GM23248 (cell line): Measurements from ENCODE around the gene GNL1. TPM values are rescaled to one million over a fixed set of nuclear protein-coding genes. Genes with fewer than 3 reads are reported as not detected.

ENCODE experiments used
- DNase-seq: peaks from one replicate; pipeline ENCODE4 v3.0.0-alpha.2; 2015
- H2AFZ ChIP-seq: fragments of 200-600 bp; sonication (generic); 2 replicates; pipeline ENCODE4 v1.6.1; 2016; ENCODE audit warnings: antibody characterized with exemption
- H3F3A ChIP-seq: fragments of 200-600 bp; sonication (generic); 2 replicates; pipeline ENCODE4 v1.6.1; 2016; ENCODE audit warnings: mild to moderate bottlenecking, antibody characterized with exemption, mixed run types; ENCODE audit not compliant: insufficient read depth
- H3K27ac ChIP-seq: fragments of 200-600 bp; sonication (generic); 2 replicates; pipeline ENCODE4 v1.5.1; 2016; ENCODE audit warnings: mild to moderate bottlenecking
- H3K27me3 ChIP-seq: fragments of 200-600 bp; sonication (generic); replicated peaks from 2 replicates; pipeline ENCODE4 v1.6.1; 2016; ENCODE audit warnings: mild to moderate bottlenecking; ENCODE audit not compliant: insufficient read depth
- H3K36me3 ChIP-seq: fragments of 200-600 bp; sonication (generic); 2 replicates; pipeline ENCODE4 v1.6.1; 2016; ENCODE audit warnings: low read depth, mild to moderate bottlenecking
- H3K4me1 ChIP-seq: fragments of 200-600 bp; sonication (generic); 2 replicates; pipeline ENCODE4 v1.6.1; 2016; ENCODE audit warnings: mild to moderate bottlenecking; ENCODE audit not compliant: insufficient read depth
- H3K4me2 ChIP-seq: fragments of 200-600 bp; sonication (generic); one replicate; pipeline ENCODE4 v1.6.1; 2016; ENCODE audit warnings: mild to moderate bottlenecking; ENCODE audit not compliant: unreplicated experiment
- H3K4me3 ChIP-seq: fragments of 200-600 bp; sonication (generic); 2 replicates; pipeline ENCODE4 v1.5.1; 2016; ENCODE audit warnings: mild to moderate bottlenecking
- H3K79me2 ChIP-seq: fragments of 200-600 bp; sonication (generic); 2 replicates; pipeline ENCODE4 v1.6.1; 2016; ENCODE audit warnings: mild to moderate bottlenecking; ENCODE audit not compliant: insufficient read depth
- H3K9ac ChIP-seq: fragments of 200-600 bp; sonication (generic); 2 replicates; pipeline ENCODE4 v1.6.1; 2016; ENCODE audit warnings: mild to moderate bottlenecking
- H3K9me2 ChIP-seq: fragments of 200-600 bp; sonication (generic); 2 replicates; pipeline ENCODE4 v1.6.1; 2016; ENCODE audit warnings: mixed run types, mild to moderate bottlenecking, moderate library complexity; ENCODE audit not compliant: insufficient read depth
- H3K9me3 ChIP-seq: fragments of 200-600 bp; sonication (generic); one replicate; pipeline ENCODE4 v1.6.1; 2017; ENCODE audit warnings: low read depth
- H4K20me1 ChIP-seq: fragments of 200-600 bp; sonication (generic); 2 replicates; pipeline ENCODE4 v1.6.0; 2016; ENCODE audit not compliant: insufficient read depth
- EZH2 ChIP-seq: fragments of 200-600 bp; sonication (generic); IDR thresholded peaks from 2 replicates; pipeline ENCODE4 v1.6.1; 2018; ENCODE audit warnings: antibody characterized with exemption, mild to moderate bottlenecking; ENCODE audit not compliant: insufficient read depth, poor library complexity, severe bottlenecking
- EZH2phosphoT487 ChIP-seq: fragments of 200-600 bp; sonication (generic); IDR thresholded peaks from 2 replicates; pipeline ENCODE4 v1.6.1; 2018; ENCODE audit warnings: antibody characterized with exemption, moderate library complexity, mild to moderate bottlenecking, low read depth; ENCODE audit not compliant: insufficient read depth
- WGBS, 2 experiments: methylation state at CpG; one replicate each; pipeline ENCODE4 v1.1.6; 2015 to 2017; ENCODE audit warnings: low lambda C conversion rate in 2 of 2, low coverage in 1 of 2; ENCODE audit errors: missing lambda C conversion rate in 2 of 2; 5-methylcytosine and 5-hydroxymethylcytosine counted together
- in situ Hi-C: fragments of 300-500 bp; cut with MboI; formaldehyde crosslinking; loops from 2 replicates; pipeline ENCODE4 v1.15.0; 2020
- polyA plus RNA-seq: library from polyadenylated mRNA; unstranded; fragments of >200 nt; fragmentation: Nextera tagmentation; extraction: Ambion mirVana; gene quantifications from 2 replicates; pipeline ENCODE4 v1.2.1, GENCODE V29; 2016
- total RNA-seq: library from RNA; depleted of rRNA; stranded (reverse); fragments of >200 nt; shearing (Covaris generic); gene quantifications from 2 replicates; pipeline ENCODE4 v1.2.3, GENCODE V29; 2014

The GNL1 gene
- total and polyA plus RNA-seq, 2 experiments from 2014 or later: 64.8 to 72.1 TPM

GRCh38 chr6:30543821-30544220 is 12.5 kb downstream of the GNL1 start:
- in situ Hi-C loops: no loop called here
- H2AFZ ChIP-seq: no peak overlapping the region
- 79 to 83% methylated on average over 3 of the region's 3 CpGs for WGBS, 2 experiments

GRCh38 chr6:30542915-30543314 is 13.4 kb downstream of the GNL1 start:
- peaks cover 3% of the 10 kb centered on the region for H3K4me1 ChIP-seq
- WGBS, 2 experiments: 97 to 100% methylated on average over 1 of the region's 1 CpG
- DNase-seq: peak; percentile 23

More at GRCh38 chr6:30543821-30544220, 12.5 kb downstream of the GNL1 start:
- Histone ChIP-seq H3K27me3 (no peaks in the 10 kb centered on the region), H3K4me1 (peaks cover 3% of the 10 kb centered on the region), H3K9me2 (no peaks in the 10 kb centered on the region), H3K4me3 (no peak overlapping the region), H3K27ac (no peak overlapping the region), H3K79me2 (no peaks in the 10 kb centered on the region), H3K4me2 (no peak overlapping the region), H3K36me3 (no peaks in the 10 kb centered on the region; the same call in 1 of the 2 replicates), H3F3A (peaks cover 20% of the 10 kb centered on the region), H3K9ac (no peak overlapping the region), H3K9me3 (no peaks in the 10 kb centered on the region), H4K20me1 (no peaks in the 10 kb centered on the region)
- no peak for TF ChIP-seq EZH2
- TF ChIP-seq EZH2phosphoT487: no peak
- DNase-seq: no peak

GRCh38 chr6:30542404-30542725 is 13.9 kb downstream of the GNL1 start:
- H3K4me1 ChIP-seq: peaks cover 3% of the 10 kb centered on the region
- in situ Hi-C loops: no loop called here
- H3K9me3 ChIP-seq: no peaks in the 10 kb centered on the region
- DNase-seq: no peak
- peaks cover 20% of the 10 kb centered on the region for H3F3A ChIP-seq
- H4K20me1 ChIP-seq: no peaks in the 10 kb centered on the region
- no peak overlapping the region for H3K4me2 ChIP-seq
- no peak overlapping the region for H3K9ac ChIP-seq
- H3K9me2 ChIP-seq: no peaks in the 10 kb centered on the region
- no peaks in the 10 kb centered on the region for H3K79me2 ChIP-seq
- no peaks in the 10 kb centered on the region; the same call in 1 of the 2 replicates for H3K36me3 ChIP-seq
- 12 to 14% methylated on average over 4 of the region's 4 CpGs for WGBS, 2 experiments
- no peak for TF ChIP-seq EZH2phosphoT487
- no peak for TF ChIP-seq EZH2
- H3K27me3 ChIP-seq: no peaks in the 10 kb centered on the region
- no peak overlapping the region for H2AFZ ChIP-seq
- H3K27ac ChIP-seq: no peak overlapping the region
- no peak overlapping the region for H3K4me3 ChIP-seq

More at GRCh38 chr6:30542915-30543314, 13.4 kb downstream of the GNL1 start:
- Histone ChIP-seq H4K20me1 (no peaks in the 10 kb centered on the region), H3K27me3 (no peaks in the 10 kb centered on the region), H3F3A (peaks cover 20% of the 10 kb centered on the region), H3K4me2 (no peak overlapping the region), H3K9ac (no peak overlapping the region), H3K79me2 (no peaks in the 10 kb centered on the region), H3K9me2 (no peaks in the 10 kb centered on the region), H3K36me3 (no peaks in the 10 kb centered on the region; the same call in 1 of the 2 replicates), H3K9me3 (no peaks in the 10 kb centered on the region), H3K27ac (no peak overlapping the region), H3K4me3 (no peak overlapping the region), H2AFZ (no peak overlapping the region)
- TF ChIP-seq EZH2 (no peak), EZH2phosphoT487 (no peak)
- in situ Hi-C loops: no loop called here

GRCh38 chr6:30541515-30542403 is 14.5 kb downstream of the GNL1 start:
- in situ Hi-C loops: no loop called here
- Histone ChIP-seq H3F3A (peaks cover 20% of the 10 kb centered on the region), H3K27me3 (no peaks in the 10 kb centered on the region), H3K79me2 (no peaks in the 10 kb centered on the region), H3K27ac (no peak overlapping the region), H3K4me2 (peak overlapping the region; percentile 72), H4K20me1 (no peaks in the 10 kb centered on the region), H3K9me2 (no peaks in the 10 kb centered on the region), H3K4me3 (peak overlapping the region; percentile 66), H3K9ac (peak overlapping the region; percentile 24), H2AFZ (peak overlapping the region; percentile 72), H3K9me3 (no peaks in the 10 kb centered on the region), H3K36me3 (no peaks in the 10 kb centered on the region; the same call in 1 of the 2 replicates), H3K4me1 (peaks cover 3% of the 10 kb centered on the region)
- TF ChIP-seq EZH2phosphoT487: no peak
- no peak for TF ChIP-seq EZH2
- peak; percentile 82 for DNase-seq
- 19% methylated on average over 23 of the region's 23 CpGs for WGBS, 2 experiments
